Lower leg skin (tissue), 4 donors: ENCODE measurements around the gene SUN5. TPM values are rescaled to one million over a fixed set of nuclear protein-coding genes. Genes with fewer than 3 reads are reported as not detected.

Source experiments
- DNase-seq, 2 donors: peaks; one replicate each; pipeline ENCODE4 v3.0.0-alpha.2; 2019; ENCODE audit warnings: low spot score in 2 of 2
- H3K4me3 ChIP-seq: fragments of 200-600 bp; sonication (generic); 2 replicates; pipeline ENCODE4 v1.5.1; 2017; ENCODE audit warnings: mild to moderate bottlenecking, low read depth; ENCODE audit not compliant: poor library complexity, severe bottlenecking
- POLR2A ChIP-seq, 2 donors: fragments of 450-650 bp; IDR thresholded peaks; one replicate each; pipeline ENCODE4 v1.6.1; 2016 to 2017; ENCODE audit warnings: antibody characterized with exemption in 2 of 2, mild to moderate bottlenecking in 1 of 2, moderate library complexity in 1 of 2
- WGBS, 2 donors: methylation state at CpG; one replicate each; pipeline ENCODE4 v1.1.5; 2018; 5-methylcytosine and 5-hydroxymethylcytosine counted together
- intact Hi-C: fragments of 100-400 bp; cut with DNase I; formaldehyde crosslinking; loops from one replicate; pipeline ENCODE4 v1.15.0; 2023; ENCODE audit warnings: low total_unique reads
- total RNA-seq, 4 donors: library from RNA; depleted of rRNA; stranded (reverse); fragments of >200 nt; gene quantifications; one replicate each; pipeline ENCODE4 v1.1.0, GENCODE V29; 2016
- TF ChIP-seq, protein P1 (sequence below), 3 donors: fragments of 450-650 bp; IDR thresholded peaks; one replicate each; pipeline ENCODE4 v1.5.1; 2016; ENCODE audit warnings: antibody characterized with exemption in 3 of 3, mild to moderate bottlenecking in 3 of 3, moderate library complexity in 2 of 3

The SUN5 gene
- total RNA-seq, 4 donors from 2014 or later = not detected

DNA sequence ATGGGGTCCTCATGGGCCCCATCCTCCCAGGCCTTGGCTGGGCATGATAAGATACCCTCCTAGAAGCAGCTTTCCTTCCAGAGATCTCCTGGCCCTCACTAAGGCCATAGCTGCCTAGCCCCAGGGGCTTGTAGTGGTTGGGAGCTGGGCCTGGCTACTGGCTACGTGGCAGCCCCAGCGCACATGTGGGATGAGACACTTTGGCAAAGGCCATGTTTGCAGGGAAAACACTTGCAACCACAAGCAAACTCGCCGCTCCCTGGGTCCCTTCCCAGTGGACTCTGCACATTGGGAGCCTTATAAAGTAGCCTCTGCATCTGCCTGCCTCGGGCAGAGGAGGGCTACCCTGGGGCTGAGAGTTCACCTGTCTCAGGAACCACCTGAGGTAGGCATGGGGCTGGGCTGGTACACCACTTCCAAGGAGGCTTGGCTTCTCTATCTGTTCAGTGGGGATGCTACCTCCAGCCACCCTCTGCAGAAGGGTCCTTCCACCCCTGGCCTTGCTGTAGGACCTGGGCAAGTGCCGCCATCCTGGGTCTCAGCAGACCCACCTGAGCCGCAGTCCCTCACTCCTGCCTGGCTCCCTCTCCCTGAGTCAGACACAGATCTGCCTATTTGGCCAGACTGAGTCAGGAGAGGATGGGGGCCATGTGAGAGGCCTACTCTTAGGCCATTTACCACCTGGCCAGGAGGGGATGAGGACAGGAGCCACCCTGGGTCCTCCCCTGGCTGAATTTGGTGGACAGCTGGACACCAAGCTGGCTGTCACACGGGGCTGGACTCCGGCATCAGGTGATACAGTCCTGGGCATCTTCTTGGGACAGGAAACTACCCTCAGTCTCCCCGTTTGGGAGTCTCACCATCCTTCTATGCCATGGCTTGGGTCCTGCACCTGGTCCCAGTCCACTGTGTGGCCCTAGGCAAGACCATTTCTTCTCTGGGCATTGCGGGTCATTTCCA is 3.4 kb upstream of the SUN5 start, which contains the start of gene BPIFB2:
Gene BPIFB2, plus strand, starts transcription at position 329 of the 960 bp plus-strand sequence. CDS start 871 bp downstream, outside the sequence.
- intact Hi-C loops = no loop called here
- H3K4me3 ChIP-seq = no peak within 1 kb of the TSS
- no peak for DNase-seq
- TF ChIP-seq, protein P1, sequence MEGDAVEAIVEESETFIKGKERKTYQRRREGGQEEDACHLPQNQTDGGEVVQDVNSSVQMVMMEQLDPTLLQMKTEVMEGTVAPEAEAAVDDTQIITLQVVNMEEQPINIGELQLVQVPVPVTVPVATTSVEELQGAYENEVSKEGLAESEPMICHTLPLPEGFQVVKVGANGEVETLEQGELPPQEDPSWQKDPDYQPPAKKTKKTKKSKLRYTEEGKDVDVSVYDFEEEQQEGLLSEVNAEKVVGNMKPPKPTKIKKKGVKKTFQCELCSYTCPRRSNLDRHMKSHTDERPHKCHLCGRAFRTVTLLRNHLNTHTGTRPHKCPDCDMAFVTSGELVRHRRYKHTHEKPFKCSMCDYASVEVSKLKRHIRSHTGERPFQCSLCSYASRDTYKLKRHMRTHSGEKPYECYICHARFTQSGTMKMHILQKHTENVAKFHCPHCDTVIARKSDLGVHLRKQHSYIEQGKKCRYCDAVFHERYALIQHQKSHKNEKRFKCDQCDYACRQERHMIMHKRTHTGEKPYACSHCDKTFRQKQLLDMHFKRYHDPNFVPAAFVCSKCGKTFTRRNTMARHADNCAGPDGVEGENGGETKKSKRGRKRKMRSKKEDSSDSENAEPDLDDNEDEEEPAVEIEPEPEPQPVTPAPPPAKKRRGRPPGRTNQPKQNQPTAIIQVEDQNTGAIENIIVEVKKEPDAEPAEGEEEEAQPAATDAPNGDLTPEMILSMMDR (IDR thresholded peaks at IDR 0.05) = no peak
- TF ChIP-seq POLR2A (IDR thresholded peaks at IDR 0.05) = no peak
- 83 to 86% methylated on average over 10 to 11 of the region's 11 CpGs for WGBS, 2 donors

DNA sequence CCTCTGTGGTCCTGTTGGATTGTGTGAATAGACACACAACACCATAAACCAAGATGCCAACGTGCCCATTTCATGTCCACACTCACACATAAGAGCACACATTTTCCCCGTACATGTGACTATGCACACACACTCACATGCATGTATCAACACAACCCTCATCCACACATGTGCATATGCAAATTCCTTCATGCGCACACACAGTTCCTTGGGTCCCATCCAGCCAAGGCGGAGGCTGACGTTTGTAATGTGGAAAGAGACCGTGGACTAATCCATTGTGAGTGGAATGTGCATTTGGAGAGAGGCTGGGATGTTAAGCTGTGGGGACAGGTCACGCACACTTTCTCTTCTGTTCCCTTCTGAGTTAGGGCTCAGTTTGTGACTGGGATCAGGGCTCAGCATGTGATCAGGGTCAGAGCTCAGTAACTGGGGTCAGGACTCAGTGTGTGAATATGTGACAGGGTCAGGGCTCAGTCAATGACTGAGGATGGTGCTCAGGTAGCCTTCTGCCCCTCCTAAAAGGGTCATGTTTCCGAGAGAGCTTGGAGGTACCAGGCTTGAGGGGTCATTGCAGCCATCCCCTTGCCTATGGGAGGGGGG is 2.6 kb upstream of the SUN5 start:
- TF ChIP-seq, protein P1 (IDR thresholded peaks at IDR 0.05) = no peak
- TF ChIP-seq POLR2A (IDR thresholded peaks at IDR 0.05) = no peak

DNA sequence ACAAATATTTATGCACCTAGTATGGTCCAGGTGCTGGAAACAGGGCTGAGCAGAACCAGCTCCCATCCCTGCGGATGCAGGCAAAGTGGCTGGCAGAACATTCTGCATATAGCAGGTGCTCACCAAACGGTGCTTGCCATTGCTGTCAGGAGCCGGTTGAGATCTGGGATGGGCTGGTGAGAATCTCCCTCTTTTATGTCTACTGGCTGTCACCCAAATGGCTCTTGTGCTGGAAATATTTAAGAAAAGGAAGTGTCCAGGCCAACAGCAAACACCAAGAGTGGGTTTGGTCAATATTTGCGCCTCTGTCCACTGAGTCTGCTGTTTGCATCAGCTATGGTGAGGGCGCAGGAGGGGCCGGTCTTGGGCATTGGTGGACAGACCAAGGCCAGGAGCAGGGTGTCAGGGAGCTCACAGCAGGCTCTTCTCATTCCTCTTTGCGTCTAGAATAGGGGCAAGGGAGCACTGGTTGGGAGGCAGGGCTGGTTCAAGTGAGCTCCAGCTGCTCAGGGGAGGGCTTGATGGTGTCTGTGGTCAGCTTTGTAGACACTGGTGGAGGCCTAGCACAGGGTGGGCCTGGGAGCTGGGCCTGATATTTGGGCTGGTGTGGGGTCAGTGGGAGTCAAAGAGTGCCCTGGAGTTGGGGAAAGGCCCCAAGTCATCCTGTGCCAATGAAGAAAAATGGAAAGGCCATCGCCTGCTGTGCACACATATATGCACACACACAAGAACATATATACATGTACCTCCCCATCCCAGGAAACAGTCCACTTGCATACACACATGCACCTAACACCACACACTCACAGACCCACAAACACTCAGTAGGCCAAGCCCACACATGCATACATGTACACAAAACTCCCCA is 1.9 kb upstream of the SUN5 start:
- no peak for DNase-seq
- no peak for TF ChIP-seq POLR2A (IDR thresholded peaks at IDR 0.05)
- TF ChIP-seq, protein P1 (IDR thresholded peaks at IDR 0.05) = no peak
- intact Hi-C loops = no loop called here
- 80% methylated on average over 8 of the region's 8 CpGs for WGBS, 2 donors
- H3K4me3 ChIP-seq = no peak overlapping the region

More for the DNA sequence above, 2.6 kb upstream of the SUN5 start:
- WGBS, 2 donors = 69 to 70% methylated on average over 8 of the region's 8 CpGs
- no peak for DNase-seq
- intact Hi-C loops = no loop called here
- no peak overlapping the region for H3K4me3 ChIP-seq

DNA sequence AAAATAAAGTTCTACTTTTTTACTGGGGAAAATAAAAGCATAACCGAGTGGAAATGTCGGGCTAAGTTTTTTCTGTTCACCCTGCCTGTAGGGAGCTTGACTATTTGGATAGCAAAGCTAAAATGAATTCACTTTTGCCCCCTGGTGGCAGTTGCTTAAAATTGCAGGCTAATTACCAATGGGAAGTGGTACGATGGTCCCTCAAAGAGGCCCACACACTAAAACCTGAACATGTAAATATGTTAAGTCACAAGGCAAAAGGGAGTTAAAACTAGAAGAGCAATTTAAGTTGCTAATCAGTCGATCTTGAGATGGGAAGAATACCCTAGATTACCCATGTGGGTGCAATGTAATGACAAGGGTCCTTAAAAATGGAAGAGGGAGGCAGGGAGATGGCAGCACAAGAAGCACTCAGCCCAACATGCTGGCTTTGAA is 916 bp upstream of the SUN5 start:
- DNase-seq = no peak
- 40 to 55% methylated on average over 4 of the region's 4 CpGs for WGBS, 2 donors
- intact Hi-C loops = no loop called here
- no peak overlapping the region for H3K4me3 ChIP-seq
- TF ChIP-seq, protein P1 (IDR thresholded peaks at IDR 0.05) = no peak
- no peak for TF ChIP-seq POLR2A (IDR thresholded peaks at IDR 0.05)

DNA sequence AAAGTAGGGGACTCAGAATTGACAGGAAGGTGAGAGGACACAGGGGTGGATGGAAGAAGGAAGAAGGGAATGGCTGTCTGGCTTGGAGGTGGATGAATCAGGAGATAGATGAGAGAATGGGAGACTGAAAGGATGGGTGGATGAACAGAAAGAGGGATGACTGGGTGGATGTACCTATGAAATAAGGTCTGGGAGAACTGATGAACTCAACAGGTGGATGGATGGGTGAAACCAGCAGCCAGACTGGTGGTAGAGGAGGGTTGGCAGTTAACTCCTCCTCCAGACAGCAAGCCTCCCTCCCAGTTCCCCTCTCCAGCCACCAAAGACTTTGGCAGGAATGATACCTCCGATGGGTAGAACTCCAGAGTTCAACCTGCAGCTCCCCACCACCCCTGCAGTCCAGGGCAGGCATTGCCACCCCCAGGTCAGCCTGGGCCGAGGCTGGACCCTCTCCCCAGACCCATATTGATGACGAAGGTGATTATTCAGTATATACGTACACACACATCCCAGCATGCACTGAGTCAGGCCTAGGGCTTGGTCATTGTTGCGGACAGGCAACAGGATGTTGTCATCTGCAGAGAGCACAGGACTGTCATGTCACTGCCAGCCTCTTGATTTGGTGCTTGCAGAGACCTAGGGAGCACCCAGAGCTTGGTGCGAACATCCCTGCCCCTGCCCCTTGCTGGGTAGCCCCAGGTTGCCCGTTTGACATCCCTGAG is 2.0 kb downstream of the SUN5 start:
- H3K4me3 ChIP-seq = no peak overlapping the region
- TF ChIP-seq POLR2A (IDR thresholded peaks at IDR 0.05) = no peak
- TF ChIP-seq, protein P1 (IDR thresholded peaks at IDR 0.05) = no peak
- intact Hi-C loops = no loop called here
- DNase-seq = no peak
- WGBS, 2 donors = 69 to 81% methylated on average over 4 to 7 of the region's 7 CpGs
